ENCODE results near the gene HSPA9.

HSPA9 gene

GRCh38 chr5:138616508-138616907 lies 41.3 kb upstream of the HSPA9 start:
- Histone ChIP-seq H2AK5ac (ENCODE audit: low read length) (no peak overlapping the region), H3K4ac (ENCODE audit: low read depth, low read length) (no peak overlapping the region), H3K27ac (ENCODE audit: low read depth, low read length) (no peak overlapping the region), H4K8ac (ENCODE audit: low read depth, low read length) (no peak overlapping the region), H4K12ac (ENCODE audit: low read depth, low read length) (no peak overlapping the region), H3K36me3 (ENCODE audit: control insufficient read depth in 1 of 2, insufficient read depth in 2 of 2, low read length in 2 of 2) (no peaks in the 10 kb centered on the region), H4K91ac (ENCODE audit: low read depth, low read length) (no peak overlapping the region), H3K79me2 (ENCODE audit: control insufficient read depth, insufficient read depth, low read length, poor library complexity) (no peaks in the 10 kb centered on the region), H2AFZ (ENCODE audit: insufficient read depth, low read length, poor library complexity) (no peak overlapping the region), H3K9ac (ENCODE audit: low read length) (no peak overlapping the region), H3K4me1 (ENCODE audit: control insufficient read depth in 1 of 2, insufficient read depth in 2 of 2, low read length in 2 of 2) (peaks cover 7 to 8% of the 10 kb centered on the region in 2 experiments), H3K14ac (ENCODE audit: low read length) (no peak overlapping the region), H2BK120ac (ENCODE audit: insufficient read depth, low read length, poor library complexity) (no peak overlapping the region), H2BK12ac (ENCODE audit: low read length) (no peak overlapping the region), H2BK5ac (ENCODE audit: low read depth, low read length, poor library complexity) (no peak overlapping the region), H3K23ac (ENCODE audit: low read length) (no peak overlapping the region), H3K79me1 (ENCODE audit: low read length) (no peaks in the 10 kb centered on the region), H3K27me3 (ENCODE audit: insufficient read depth, low read length) (no peaks in the 10 kb centered on the region), H3K4me2 (ENCODE audit: low read length) (no peak overlapping the region), H3K9me3 (ENCODE audit: insufficient read depth, low read depth, low read length) (no peaks in the 10 kb centered on the region), H3K18ac (ENCODE audit: low read length) (no peak overlapping the region), H3K4me3 (ENCODE audit: low read depth, low read length) (no peak overlapping the region)
- no peak for DNase-seq
- WGBS (ENCODE audit: extremely low coverage, insufficient coverage, insufficient read length), result no CpG with 5 or more reads among the region's 5 CpGs

GRCh38 chr5:138615461-138615860 lies 40.3 kb upstream of the HSPA9 start:
- H4K91ac ChIP-seq (ENCODE audit: low read depth, low read length), result no peak overlapping the region
- H2AK5ac ChIP-seq (ENCODE audit: low read length), result no peak overlapping the region
- no peak overlapping the region for H3K14ac ChIP-seq (ENCODE audit: low read length)
- DNase-seq, result no peak
- no peak overlapping the region for H2AFZ ChIP-seq (ENCODE audit: insufficient read depth, low read length, poor library complexity)
- H3K9ac ChIP-seq (ENCODE audit: low read length), result no peak overlapping the region
- H3K79me1 ChIP-seq (ENCODE audit: low read length), result peaks cover 6% of the 10 kb centered on the region
- no peaks in the 10 kb centered on the region for H3K79me2 ChIP-seq (ENCODE audit: control insufficient read depth, insufficient read depth, low read length, poor library complexity)
- no peak overlapping the region for H2BK12ac ChIP-seq (ENCODE audit: low read length)
- H3K9me3 ChIP-seq (ENCODE audit: insufficient read depth, low read depth, low read length), result no peaks in the 10 kb centered on the region
- H3K4ac ChIP-seq (ENCODE audit: low read depth, low read length), result no peak overlapping the region
- peaks cover 12 to 14% of the 10 kb centered on the region in 2 experiments for H3K4me1 ChIP-seq (ENCODE audit: control insufficient read depth in 1 of 2, insufficient read depth in 2 of 2, low read length in 2 of 2)
- WGBS (ENCODE audit: extremely low coverage, insufficient coverage, insufficient read length), result no CpG with 5 or more reads among the region's 3 CpGs
- no peak overlapping the region for H3K23ac ChIP-seq (ENCODE audit: low read length)
- no peaks in the 10 kb centered on the region for H3K36me3 ChIP-seq (ENCODE audit: control insufficient read depth in 1 of 2, insufficient read depth in 2 of 2, low read length in 2 of 2)
- H3K18ac ChIP-seq (ENCODE audit: low read length), result no peak overlapping the region
- H4K8ac ChIP-seq (ENCODE audit: low read depth, low read length), result no peak overlapping the region
- H3K4me3 ChIP-seq (ENCODE audit: low read depth, low read length), result no peak overlapping the region
- no peak overlapping the region for H3K27ac ChIP-seq (ENCODE audit: low read depth, low read length)
- no peak overlapping the region for H4K12ac ChIP-seq (ENCODE audit: low read depth, low read length)
- H2BK5ac ChIP-seq (ENCODE audit: low read depth, low read length, poor library complexity), result no peak overlapping the region
- H3K4me2 ChIP-seq (ENCODE audit: low read length), result no peak overlapping the region
- H3K27me3 ChIP-seq (ENCODE audit: insufficient read depth, low read length), result no peaks in the 10 kb centered on the region
- no peak overlapping the region for H2BK120ac ChIP-seq (ENCODE audit: insufficient read depth, low read length, poor library complexity)

- Histone ChIP-seq H3K9ac (ENCODE audit: low read length) (peak overlapping the region; percentile 30), H3K4me2 (ENCODE audit: low read length) (peak overlapping the region; percentile 69), H4K8ac (ENCODE audit: low read depth, low read length) (peak overlapping the region; percentile 70), H2BK12ac (ENCODE audit: low read length) (peak overlapping the region; percentile 33), H3K4me1 (ENCODE audit: control insufficient read depth in 1 of 2, insufficient read depth in 2 of 2, low read length in 2 of 2) (peaks cover 16 to 21% of the 10 kb centered on the region in 2 experiments), H3K27me3 (ENCODE audit: insufficient read depth, low read length) (no peaks in the 10 kb centered on the region), H4K12ac (ENCODE audit: low read depth, low read length) (no peak overlapping the region), H3K23ac (ENCODE audit: low read length) (no peak overlapping the region), H4K91ac (ENCODE audit: low read depth, low read length) (peak overlapping the region; percentile 58), H3K79me2 (ENCODE audit: control insufficient read depth, insufficient read depth, low read length, poor library complexity) (peaks cover 2% of the 10 kb centered on the region), H3K4me3 (ENCODE audit: low read depth, low read length) (no peak overlapping the region), H3K79me1 (ENCODE audit: low read length) (peaks cover 14% of the 10 kb centered on the region), H3K36me3 (ENCODE audit: control insufficient read depth in 1 of 2, insufficient read depth in 2 of 2, low read length in 2 of 2) (no peaks in the 10 kb centered on the region), H3K27ac (ENCODE audit: low read depth, low read length) (no peak overlapping the region), H3K9me3 (ENCODE audit: insufficient read depth, low read depth, low read length) (no peaks in the 10 kb centered on the region), H2AK5ac (ENCODE audit: low read length) (no peak overlapping the region), H3K18ac (ENCODE audit: low read length) (peak overlapping the region; percentile 50), H3K4ac (ENCODE audit: low read depth, low read length) (no peak overlapping the region), H2BK120ac (ENCODE audit: insufficient read depth, low read length, poor library complexity) (no peak overlapping the region), H3K14ac (ENCODE audit: low read length) (peak overlapping the region; percentile 35), H2AFZ (ENCODE audit: insufficient read depth, low read length, poor library complexity) (peak overlapping the region; percentile 64), H2BK5ac (ENCODE audit: low read depth, low read length, poor library complexity) (no peak overlapping the region)
- WGBS (ENCODE audit: extremely low coverage, insufficient coverage, insufficient read length), result no CpG with 5 or more reads among the region's 5 CpGs
- DNase-seq, result peak; percentile 81 to 98
Measured at GRCh38 chr5:138611678-138612218, 36.5 kb upstream of the HSPA9 start.

- peaks cover 16 to 21% of the 10 kb centered on the region in 2 experiments for H3K4me1 ChIP-seq (ENCODE audit: control insufficient read depth in 1 of 2, insufficient read depth in 2 of 2, low read length in 2 of 2)
- DNase-seq, result no peak
Measured at GRCh38 chr5:138610918-138611677, 35.9 kb upstream of the HSPA9 start.

More at GRCh38 chr5:138610918-138611677, 35.9 kb upstream of the HSPA9 start:
- Histone ChIP-seq H4K91ac (ENCODE audit: low read depth, low read length) (peak overlapping the region; percentile 58), H3K79me1 (ENCODE audit: low read length) (peaks cover 14% of the 10 kb centered on the region), H2BK12ac (ENCODE audit: low read length) (peak overlapping the region; percentile 73), H3K27ac (ENCODE audit: low read depth, low read length) (no peak overlapping the region), H3K36me3 (ENCODE audit: control insufficient read depth in 1 of 2, insufficient read depth in 2 of 2, low read length in 2 of 2) (no peaks in the 10 kb centered on the region), H4K12ac (ENCODE audit: low read depth, low read length) (peak overlapping the region; percentile 65), H3K4me3 (ENCODE audit: low read depth, low read length) (peak overlapping the region; percentile 49), H3K4me2 (ENCODE audit: low read length) (peak overlapping the region; percentile 69), H2AK5ac (ENCODE audit: low read length) (peak overlapping the region; percentile 40), H2AFZ (ENCODE audit: insufficient read depth, low read length, poor library complexity) (peak overlapping the region; percentile 64), H3K14ac (ENCODE audit: low read length) (peak overlapping the region; percentile 44), H4K8ac (ENCODE audit: low read depth, low read length) (peak overlapping the region; percentile 70), H3K27me3 (ENCODE audit: insufficient read depth, low read length) (no peaks in the 10 kb centered on the region), H3K9me3 (ENCODE audit: insufficient read depth, low read depth, low read length) (no peaks in the 10 kb centered on the region), H2BK5ac (ENCODE audit: low read depth, low read length, poor library complexity) (peak overlapping the region; percentile 36), H3K79me2 (ENCODE audit: control insufficient read depth, insufficient read depth, low read length, poor library complexity) (peaks cover 2% of the 10 kb centered on the region), H3K4ac (ENCODE audit: low read depth, low read length) (no peak overlapping the region), H3K9ac (ENCODE audit: low read length) (peak overlapping the region; percentile 30), H3K18ac (ENCODE audit: low read length) (peak overlapping the region; percentile 50), H2BK120ac (ENCODE audit: insufficient read depth, low read length, poor library complexity) (peak overlapping the region; percentile 58), H3K23ac (ENCODE audit: low read length) (no peak overlapping the region)
- no CpG with 5 or more reads among the region's 16 CpGs for WGBS (ENCODE audit: extremely low coverage, insufficient coverage, insufficient read length)

Data from trophoblast cell (in vitro differentiated cells and primary cell).